ENCODE measurements around the gene PGC. TPM values are rescaled to one million over a fixed set of nuclear protein-coding genes. Genes with fewer than 3 reads are reported as not detected.

PGC gene
- total RNA-seq, 2 donors from 2014 or later: not detected

GRCh38 chr6:41734666-41735426 is 12.4 kb downstream of the PGC start:
- no peaks in the 10 kb centered on the region for H3K9me3 Mint-ChIP-seq
- peaks cover 23 to 27% of the 10 kb centered on the region in 2 donors for H3K4me1 Mint-ChIP-seq (ENCODE audit: low read depth in 2 of 2)
- H3K36me3 Mint-ChIP-seq: no peaks in the 10 kb centered on the region
- ATAC-seq: peak; percentile 71 to 81
- no peaks in the 10 kb centered on the region for H3K27me3 Mint-ChIP-seq
- H3K27ac Mint-ChIP-seq: no peak overlapping the region
- peak; percentile 85 for DNase-seq (ENCODE audit: low spot score)
- peak overlapping the region; percentile 77 for H3K4me3 Mint-ChIP-seq

- H3K4me1 Mint-ChIP-seq (ENCODE audit: low read depth in 2 of 2): peaks cover 32 to 35% of the 10 kb centered on the region in 2 donors
- H3K9me3 Mint-ChIP-seq: no peaks in the 10 kb centered on the region
- peak; percentile 75 to 76 for ATAC-seq
- peak; percentile 82 for DNase-seq (ENCODE audit: low spot score)
- H3K27ac Mint-ChIP-seq: peak overlapping the region; percentile 78 to 88
- H3K4me3 Mint-ChIP-seq: peak overlapping the region; percentile 77
- no peaks in the 10 kb centered on the region for H3K36me3 Mint-ChIP-seq
- no peaks in the 10 kb centered on the region for H3K27me3 Mint-ChIP-seq
Observed at GRCh38 chr6:41733707-41734665, 13.2 kb downstream of the PGC start.

- DNase-seq (ENCODE audit: low spot score) (no peak), ATAC-seq (no peak)
- H3K9me3 Mint-ChIP-seq: no peaks in the 10 kb centered on the region
- peak overlapping the region; percentile 77 for H3K4me3 Mint-ChIP-seq
- no peaks in the 10 kb centered on the region for H3K36me3 Mint-ChIP-seq
- H3K27me3 Mint-ChIP-seq: no peaks in the 10 kb centered on the region
- H3K27ac Mint-ChIP-seq: peak overlapping the region; percentile 78 to 88
- H3K4me1 Mint-ChIP-seq (ENCODE audit: low read depth in 2 of 2): peaks cover 38 to 42% of the 10 kb centered on the region in 2 donors
Observed at GRCh38 chr6:41733360-41733706, 13.9 kb downstream of the PGC start.

- DNase-seq (ENCODE audit: low spot score) (peak; percentile 87), ATAC-seq (peak; percentile 51 to 58)
- H3K4me1 Mint-ChIP-seq (ENCODE audit: low read depth in 2 of 2): peaks cover 42 to 45% of the 10 kb centered on the region in 2 donors
Observed at GRCh38 chr6:41732591-41733359, 14.4 kb downstream of the PGC start.

DNA sequence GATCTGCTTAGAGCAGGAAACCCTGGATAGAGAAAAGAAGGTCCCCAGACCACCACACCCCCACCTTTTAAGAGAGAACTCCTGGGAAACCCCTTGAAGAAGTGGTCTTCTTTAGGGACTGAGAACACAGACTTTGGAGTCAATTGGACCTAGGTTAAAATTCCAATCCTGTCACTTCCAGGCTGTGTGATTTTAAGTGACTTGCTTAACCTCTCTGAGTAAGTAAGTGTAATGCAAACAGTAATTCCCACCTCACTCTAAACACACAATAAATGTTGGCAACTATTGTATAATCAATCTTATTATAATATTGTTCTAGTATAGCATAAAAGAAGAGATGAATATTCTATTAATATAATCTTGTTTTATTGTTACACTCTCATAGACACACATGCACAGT is 15.0 kb downstream of the PGC start:
- Mint-ChIP-seq H3K27ac (peak overlapping the region; percentile 78 to 88), H3K36me3 (no peaks in the 10 kb centered on the region), H3K4me1 (ENCODE audit: low read depth in 2 of 2) (peaks cover 48 to 49% of the 10 kb centered on the region in 2 donors), H3K9me3 (no peaks in the 10 kb centered on the region), H3K27me3 (no peaks in the 10 kb centered on the region), H3K4me3 (peak overlapping the region; percentile 77)
- no peak for ATAC-seq
- DNase-seq (ENCODE audit: low spot score): no peak

More at GRCh38 chr6:41732591-41733359, 14.4 kb downstream of the PGC start:
- no peaks in the 10 kb centered on the region for H3K36me3 Mint-ChIP-seq
- H3K27me3 Mint-ChIP-seq: no peaks in the 10 kb centered on the region
- H3K4me3 Mint-ChIP-seq: peak overlapping the region; percentile 77
- H3K27ac Mint-ChIP-seq: peak overlapping the region; percentile 78 to 88
- no peaks in the 10 kb centered on the region for H3K9me3 Mint-ChIP-seq

- H3K9me3 Mint-ChIP-seq: no peaks in the 10 kb centered on the region
- H3K36me3 Mint-ChIP-seq: no peaks in the 10 kb centered on the region
- ATAC-seq (no peak), DNase-seq (ENCODE audit: low spot score) (no peak)
- H3K4me1 Mint-ChIP-seq (ENCODE audit: low read depth in 2 of 2): peaks cover 53% of the 10 kb centered on the region in 2 donors
- no peaks in the 10 kb centered on the region for H3K27me3 Mint-ChIP-seq
- H3K4me3 Mint-ChIP-seq: peak overlapping the region; percentile 63
- peak overlapping the region; percentile 78 to 95 for H3K27ac Mint-ChIP-seq
Observed at GRCh38 chr6:41731561-41732086, 15.6 kb downstream of the PGC start.

GRCh38 chr6:41730531-41731436 is 16.4 kb downstream of the PGC start:
- Mint-ChIP-seq H3K36me3 (no peaks in the 10 kb centered on the region), H3K27ac (peak overlapping the region; percentile 78 to 95), H3K4me1 (ENCODE audit: low read depth in 2 of 2) (peaks cover 53 to 55% of the 10 kb centered on the region in 2 donors), H3K4me3 (peak overlapping the region; percentile 63), H3K9me3 (no peaks in the 10 kb centered on the region), H3K27me3 (no peaks in the 10 kb centered on the region)
- ATAC-seq (no peak), DNase-seq (ENCODE audit: low spot score) (no peak)

GRCh38 chr6:41729624-41730023 is 17.6 kb downstream of the PGC start:
- Mint-ChIP-seq H3K36me3 (no peaks in the 10 kb centered on the region), H3K4me3 (peak overlapping the region; percentile 67), H3K9me3 (no peaks in the 10 kb centered on the region), H3K4me1 (ENCODE audit: low read depth in 2 of 2) (peaks cover 57 to 58% of the 10 kb centered on the region in 2 donors), H3K27ac (peak overlapping the region; percentile 78 to 95), H3K27me3 (no peaks in the 10 kb centered on the region)
- no peak for ATAC-seq
- no peak for DNase-seq (ENCODE audit: low spot score)

- Mint-ChIP-seq H3K9me3 (no peaks in the 10 kb centered on the region), H3K4me1 (ENCODE audit: low read depth in 2 of 2) (peaks cover 61 to 62% of the 10 kb centered on the region in 2 donors), H3K27ac (peak overlapping the region; percentile 78 to 95)
Observed at GRCh38 chr6:41728954-41729353, 18.2 kb downstream of the PGC start.

DNA sequence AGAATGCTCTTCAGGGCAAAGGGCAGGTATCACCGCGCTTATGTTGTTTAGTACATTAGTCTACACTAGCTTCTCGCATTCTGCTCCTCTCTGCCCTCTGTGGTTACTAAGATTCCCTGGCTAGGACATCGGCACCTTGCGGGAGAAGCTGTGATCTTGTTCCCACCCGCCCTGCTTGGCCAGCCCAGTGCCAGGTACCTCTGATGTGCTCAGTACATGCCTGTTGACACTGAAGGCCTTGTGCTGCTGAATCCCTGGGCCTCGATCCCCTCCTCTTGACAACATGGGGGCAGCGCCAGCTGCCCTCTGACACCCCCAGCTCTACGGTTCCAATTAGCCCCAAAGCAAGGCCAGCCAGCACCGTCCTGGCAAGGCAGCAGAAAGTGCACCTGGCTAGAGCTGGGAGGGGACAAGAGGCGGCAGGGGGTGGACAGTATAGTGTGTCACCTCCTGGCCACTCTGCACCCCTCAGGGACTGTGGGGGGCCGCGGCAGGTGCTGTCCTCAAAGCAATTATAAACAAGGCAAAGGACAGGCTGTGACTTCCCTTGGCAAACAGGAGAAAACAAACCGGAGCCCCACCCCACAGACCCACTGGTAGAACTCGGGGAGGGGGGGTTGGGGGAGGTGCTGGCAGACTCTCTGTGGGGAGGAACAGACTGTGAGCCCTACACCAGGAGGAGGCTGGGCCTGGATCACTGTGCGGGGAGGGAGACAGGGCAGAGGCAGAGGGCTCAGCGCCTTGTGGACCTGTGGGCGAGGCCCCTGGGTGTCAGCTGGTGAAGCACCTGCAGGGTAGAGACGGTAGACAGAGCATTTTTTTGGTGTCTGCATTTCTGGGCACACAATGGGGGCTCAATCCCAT is 18.9 kb downstream of the PGC start:
- peaks cover 67 to 69% of the 10 kb centered on the region in 2 donors for H3K4me1 Mint-ChIP-seq (ENCODE audit: low read depth in 2 of 2)
- no peaks in the 10 kb centered on the region for H3K9me3 Mint-ChIP-seq
- H3K27ac Mint-ChIP-seq: peak overlapping the region; percentile 78 to 95
- ATAC-seq (no peak), DNase-seq (ENCODE audit: low spot score) (no peak)
- H3K36me3 Mint-ChIP-seq: no peaks in the 10 kb centered on the region
- H3K27me3 Mint-ChIP-seq: no peaks in the 10 kb centered on the region
- peak overlapping the region; percentile 67 for H3K4me3 Mint-ChIP-seq

More at GRCh38 chr6:41728954-41729353, 18.2 kb downstream of the PGC start:
- DNase-seq (ENCODE audit: low spot score) (no peak), ATAC-seq (no peak)
- Mint-ChIP-seq H3K4me3 (peak overlapping the region; percentile 67), H3K27me3 (no peaks in the 10 kb centered on the region), H3K36me3 (no peaks in the 10 kb centered on the region)

DNA sequence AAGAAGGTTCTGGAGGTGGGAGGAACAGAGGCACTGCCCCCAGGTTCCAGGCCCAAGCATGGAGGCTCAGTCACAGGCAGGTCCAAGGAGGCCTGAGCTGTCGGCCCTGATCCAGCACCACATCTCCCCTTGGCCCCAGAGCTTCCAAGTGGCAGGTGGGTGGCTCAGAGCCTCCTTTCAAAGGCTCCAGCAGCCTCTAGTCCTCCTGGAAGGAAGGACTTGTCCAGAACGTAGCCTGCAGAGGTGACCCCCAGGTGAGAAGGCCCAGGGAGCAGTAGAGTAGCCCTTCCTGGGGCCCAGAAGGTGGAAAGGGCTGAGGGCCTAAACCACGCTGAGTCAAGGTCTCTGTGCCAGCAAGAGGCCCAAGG is 19.5 kb downstream of the PGC start:
- DNase-seq (ENCODE audit: low spot score) (no peak), ATAC-seq (no peak)
- Mint-ChIP-seq H3K4me1 (ENCODE audit: low read depth in 2 of 2) (peaks cover 72 to 74% of the 10 kb centered on the region in 2 donors), H3K27me3 (no peaks in the 10 kb centered on the region), H3K36me3 (no peaks in the 10 kb centered on the region), H3K9me3 (no peaks in the 10 kb centered on the region), H3K4me3 (peak overlapping the region; percentile 94), H3K27ac (peak overlapping the region; percentile 78 to 95)

DNA sequence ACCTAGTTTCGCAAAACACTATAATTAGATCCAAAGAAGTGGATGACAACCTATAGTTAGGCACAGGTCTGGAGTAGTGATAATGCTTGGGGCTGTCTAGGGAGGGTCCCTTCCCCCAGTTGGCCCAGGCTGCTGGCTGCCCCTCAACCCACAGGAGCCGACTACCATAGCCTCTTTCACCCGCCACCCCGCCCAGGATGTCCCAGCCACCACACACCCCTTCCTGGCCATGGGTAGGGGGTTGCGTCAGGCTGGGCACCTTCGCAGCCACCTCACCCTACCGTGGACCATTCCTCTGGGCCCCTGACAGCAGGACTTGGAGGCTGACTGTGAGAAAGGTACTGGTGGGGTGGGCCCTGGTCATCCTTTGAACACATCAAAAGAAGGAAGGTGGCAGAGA is 20.3 kb downstream of the PGC start:
- no peaks in the 10 kb centered on the region for H3K27me3 Mint-ChIP-seq
- peak in 1 of 2 donors; percentile 64 for ATAC-seq
- peak; percentile 74 for DNase-seq (ENCODE audit: low spot score)
- peaks cover 70 to 72% of the 10 kb centered on the region in 2 donors for H3K4me1 Mint-ChIP-seq (ENCODE audit: low read depth in 2 of 2)
- peak overlapping the region; percentile 78 to 95 for H3K27ac Mint-ChIP-seq
- H3K9me3 Mint-ChIP-seq: no peaks in the 10 kb centered on the region
- no peaks in the 10 kb centered on the region for H3K36me3 Mint-ChIP-seq
- peak overlapping the region; percentile 94 for H3K4me3 Mint-ChIP-seq

Data from natural killer cell treated with Interleukin-12 subunit alpha and Interleukin-12 subunit beta and Interleukin-15 and Interleukin-18, amount 100 ng/mL, for 72 hours (primary cell).